ENCODE results near the gene TSPEAR.
"Not testable (repeated sequence)": the region's sequence is repeated elsewhere in the genome, so short reads cannot be mapped to it uniquely, and the experiment has no call there.

The TSPEAR gene

GRCh38 chr21:44601091-44601490 lies 110.3 kb downstream of the TSPEAR start:
- DNase-seq: not testable (repeated sequence)

- DNase-seq: not testable (repeated sequence)
Observed at GRCh38 chr21:44600118-44600978, 111.0 kb downstream of the TSPEAR start, which contains the start of gene KRTAP10-7. Gene KRTAP10-7, plus strand, starts transcription at chr21:44600597. Its CDS starts 25 bp downstream, at chr21:44600622.

GRCh38 chr21:44599264-44600029 lies 111.9 kb downstream of the TSPEAR start:
- no peak for DNase-seq

- DNase-seq: no peak
Observed at GRCh38 chr21:44598061-44598460, 113.3 kb downstream of the TSPEAR start.

- DNase-seq: peak; percentile 61
Observed at GRCh38 chr21:44596068-44596725, 115.2 kb downstream of the TSPEAR start.

GRCh38 chr21:44595524-44595923 lies 115.8 kb downstream of the TSPEAR start:
- DNase-seq: no peak

- DNase-seq: no peak
Observed at GRCh38 chr21:44594406-44594916, 116.9 kb downstream of the TSPEAR start.

GRCh38 chr21:44593598-44594405 lies 117.6 kb downstream of the TSPEAR start:
- no peak for DNase-seq

- no peak for DNase-seq
Observed at GRCh38 chr21:44592446-44593311, 118.7 kb downstream of the TSPEAR start, which contains the start of gene KRTAP10-6. Gene KRTAP10-6, minus strand, starts transcription at chr21:44592505. Its CDS starts 21 bp downstream, at chr21:44592484.

GRCh38 chr21:44591801-44592130 lies 119.6 kb downstream of the TSPEAR start:
- not testable (repeated sequence) for DNase-seq

- not testable (repeated sequence) for DNase-seq
Observed at GRCh38 chr21:44590897-44591800, 120.2 kb downstream of the TSPEAR start.

- no peak for DNase-seq
Observed at GRCh38 chr21:44590311-44590721, 121.1 kb downstream of the TSPEAR start.

GRCh38 chr21:44589586-44590305 lies 121.6 kb downstream of the TSPEAR start:
- peak; percentile 53 for DNase-seq

- DNase-seq: no peak
Observed at GRCh38 chr21:44589094-44589493, 122.3 kb downstream of the TSPEAR start.

GRCh38 chr21:44585892-44586291 lies 125.5 kb downstream of the TSPEAR start:
- DNase-seq: no peak

GRCh38 chr21:44583800-44584147 lies 127.6 kb downstream of the TSPEAR start:
- no peak for DNase-seq

GRCh38 chr21:44583089-44583799 lies 128.1 kb downstream of the TSPEAR start:
- DNase-seq: no peak

- no peak for DNase-seq
Observed at GRCh38 chr21:44582055-44582454, 129.3 kb downstream of the TSPEAR start.

- DNase-seq: no peak
Observed at GRCh38 chr21:44581158-44581557, 130.2 kb downstream of the TSPEAR start.
